CD4-positive, alpha-beta memory T cell (primary cell): ENCODE results near the gene CBLC. TPM values are rescaled to one million over a fixed set of nuclear protein-coding genes. Genes with fewer than 3 reads are reported as not detected.

Experiments
- CTCF ChIA-PET: fragments of 350-600 bp; sonication (Branson Sonifier 250); formaldehyde crosslinking; loops from one replicate; lab custom pipeline; 2021; ENCODE audit warnings: inconsistent platforms; ENCODE audit not compliant: partially characterized antibody; lab: Charles Lee
- POLR2A ChIA-PET: fragments of 350-600 bp; sonication (Branson Sonifier 250); formaldehyde crosslinking; loops from one replicate; lab custom pipeline; 2021; ENCODE audit not compliant: partially characterized antibody; lab: Charles Lee
- DNase-seq, 5 donors: peaks; one replicate each; pipeline versions ENCODE4 v3.0.0 to v3.0.0-alpha.2; 2020 to 2022; ENCODE audit warnings: mixed read lengths in 1 of 5
- H3K27ac ChIP-seq: one replicate; pipeline ENCODE4 v1.7.0; 2013; ENCODE audit warnings: low read depth, low read length
- H3K27me3 ChIP-seq: 2 replicates; pipeline ENCODE4 v1.7.0; 2013; ENCODE audit warnings: mild to moderate bottlenecking, low read length, moderate library complexity; ENCODE audit not compliant: insufficient read depth
- H3K36me3 ChIP-seq: 2 replicates; pipeline ENCODE4 v1.7.0; 2013; ENCODE audit warnings: mild to moderate bottlenecking, low read length, moderate library complexity; ENCODE audit not compliant: insufficient read depth
- H3K4me1 ChIP-seq: 2 replicates; pipeline ENCODE4 v1.7.0; 2013; ENCODE audit warnings: mild to moderate bottlenecking, low read length, moderate library complexity; ENCODE audit not compliant: insufficient read depth
- H3K4me3 ChIP-seq, 2 donors: one replicate each; pipeline ENCODE4 v1.7.0; 2013; ENCODE audit warnings: low read length in 2 of 2, mild to moderate bottlenecking in 1 of 2
- H3K9me3 ChIP-seq, 2 donors: one replicate each; pipeline ENCODE4 v1.7.0; 2013; ENCODE audit warnings: low read length in 2 of 2, control low read depth in 1 of 2; ENCODE audit not compliant: control insufficient read depth in 1 of 2
- H3K27ac Mint-ChIP-seq, 7 donors: one replicate each; pipeline ENCODE4 v1.8.0; 2020 to 2021; ENCODE audit warnings: mixed read lengths in 7 of 7, mild to moderate bottlenecking in 6 of 7, inconsistent platforms in 3 of 7, moderate library complexity in 3 of 7
- H3K27me3 Mint-ChIP-seq, 2 donors: one replicate each; pipeline ENCODE4 v1.8.0; 2020 to 2021; ENCODE audit warnings: mixed read lengths in 2 of 2
- H3K36me3 Mint-ChIP-seq, 2 donors: one replicate each; pipeline ENCODE4 v1.8.0; 2020 to 2021; ENCODE audit warnings: mixed read lengths in 2 of 2, inconsistent platforms in 1 of 2, mild to moderate bottlenecking in 1 of 2
- H3K4me1 Mint-ChIP-seq, 4 donors: one replicate each; pipeline ENCODE4 v1.8.0; 2020 to 2021; ENCODE audit warnings: mixed read lengths in 4 of 4, mild to moderate bottlenecking in 1 of 4
- H3K4me3 Mint-ChIP-seq, 8 donors: one replicate each; pipeline ENCODE4 v1.8.0; 2020 to 2021; ENCODE audit warnings: mixed read lengths in 8 of 8, mild to moderate bottlenecking in 7 of 8, moderate library complexity in 6 of 8, inconsistent platforms in 3 of 8
- H3K9me3 Mint-ChIP-seq, 8 donors: one replicate each; pipeline ENCODE4 v1.8.0; 2020 to 2021; ENCODE audit warnings: mixed read lengths in 8 of 8, mild to moderate bottlenecking in 5 of 8, inconsistent platforms in 3 of 8, moderate library complexity in 1 of 8
- intact Hi-C: fragments of 100-400 bp; cut with micrococcal nuclease; formaldehyde crosslinking; loops from one replicate; pipeline ENCODE4 v1.15.1; 2023
- polyA plus RNA-seq, 2 donors: library from polyadenylated mRNA; unstranded; fragments of 300-500 nt; fragmentation: Illumina TruSeq; gene quantifications; one replicate each; pipeline ENCODE4 v1.2.3, GENCODE V29; 2021
- total RNA-seq, 2 experiments: library from RNA; stranded (reverse); gene quantifications; one replicate each; pipeline ENCODE4 v1.2.3, GENCODE V29; 2021

The CBLC gene
- total and polyA plus RNA-seq, 4 experiments from 2014 or later: not detected

DNA sequence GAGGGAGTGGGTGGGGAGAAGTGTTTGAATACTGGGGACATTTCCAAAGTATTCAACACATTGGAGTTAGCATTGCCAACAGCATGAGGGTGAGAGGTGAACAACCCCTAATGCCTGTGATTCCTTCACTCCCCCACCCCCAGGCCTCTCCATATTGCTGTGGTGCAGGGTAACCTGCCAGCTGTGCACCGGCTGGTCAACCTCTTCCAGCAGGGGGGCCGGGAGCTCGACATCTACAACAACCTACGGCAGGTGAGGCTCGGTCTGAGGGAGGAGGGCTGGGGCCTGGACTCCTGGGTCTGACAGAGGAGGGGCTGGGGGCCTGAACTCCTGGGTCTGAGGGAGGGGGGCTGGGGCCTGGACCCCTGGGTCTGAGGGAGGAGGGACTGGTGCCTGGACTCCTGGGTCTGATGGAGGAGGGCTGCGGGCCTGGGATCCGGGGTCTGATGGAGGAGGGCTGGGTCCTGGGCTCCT is 21.6 kb upstream of the CBLC start:
- Histone ChIP-seq H3K4me3 (no peak overlapping the region), H3K36me3 (peaks cover 32% of the 10 kb centered on the region), H3K27me3 (no peaks in the 10 kb centered on the region), H3K9me3 (no peaks in the 10 kb centered on the region), H3K4me1 (peaks cover 53% of the 10 kb centered on the region), H3K27ac (peak overlapping the region; percentile 95)
- ChIA-PET CTCF (no interaction called here), POLR2A (interaction anchor here (2.5 kb wide), 1 partner anchor 32 kb away, joined by 6 read pairs; no protein-coding TSS in a partner anchor)
- Mint-ChIP-seq H3K4me3 (peak overlapping the region in 5 of 8 donors; percentile 5 to 60 (median 20)), H3K36me3 (peaks cover 25 to 54% of the 10 kb centered on the region in 2 donors), H3K27ac (peak overlapping the region; percentile 66 to 98 (median 84)), H3K27me3 (no peaks in the 10 kb centered on the region), H3K9me3 (no peaks in the 10 kb centered on the region), H3K4me1 (peaks cover 29 to 71% (median 46%) of the 10 kb centered on the region in 4 donors)
- intact Hi-C loops: no loop called here
- peak in 1 of 5 donors; percentile 16 for DNase-seq

DNA sequence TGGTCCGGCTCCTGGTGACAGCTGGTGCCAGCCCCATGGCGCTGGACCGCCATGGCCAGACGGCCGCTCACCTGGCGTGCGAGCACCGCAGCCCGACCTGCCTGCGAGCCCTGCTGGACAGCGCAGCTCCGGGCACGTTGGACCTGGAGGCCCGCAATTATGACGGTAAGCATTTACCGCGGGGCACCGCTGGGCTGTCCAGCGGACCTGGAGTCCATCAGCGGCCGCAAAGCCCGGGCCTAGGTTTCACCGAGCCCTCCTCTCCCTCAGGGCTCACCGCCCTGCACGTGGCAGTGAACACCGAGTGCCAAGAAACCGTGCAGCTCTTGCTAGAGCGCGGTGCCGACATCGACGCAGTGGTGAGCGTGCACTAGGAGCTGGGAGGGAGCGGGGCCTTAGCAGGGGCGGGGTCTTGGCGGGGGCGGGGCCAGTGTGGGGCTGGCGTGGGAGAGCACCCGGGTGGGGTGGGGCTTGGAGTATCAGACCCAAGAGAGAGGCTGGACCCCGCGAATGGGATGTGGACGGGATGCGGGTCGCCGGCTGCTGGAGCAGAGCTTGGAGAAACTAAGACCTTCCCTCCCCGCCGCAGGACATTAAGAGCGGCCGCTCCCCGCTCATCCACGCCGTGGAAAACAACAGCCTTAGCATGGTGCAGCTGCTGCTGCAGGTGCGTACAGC is 20.5 kb upstream of the CBLC start:
- peak overlapping the region in 1 of 7 donors; percentile 81 for H3K27ac Mint-ChIP-seq
- H3K36me3 Mint-ChIP-seq: peaks cover 23 to 46% of the 10 kb centered on the region in 2 donors
- Histone ChIP-seq H3K27ac (peak overlapping the region; percentile 95), H3K27me3 (no peaks in the 10 kb centered on the region), H3K4me3 (no peak overlapping the region), H3K4me1 (peaks cover 43% of the 10 kb centered on the region), H3K36me3 (peaks cover 32% of the 10 kb centered on the region), H3K9me3 (no peaks in the 10 kb centered on the region)
- intact Hi-C loops: no loop called here
- no peaks in the 10 kb centered on the region for H3K27me3 Mint-ChIP-seq
- ChIA-PET POLR2A (no interaction called here), CTCF (interaction anchor here (1.3 kb wide), 1 partner anchor 34 kb away, joined by 5 read pairs; no protein-coding TSS in a partner anchor)
- H3K4me1 Mint-ChIP-seq: peaks cover 26 to 62% (median 38%) of the 10 kb centered on the region in 4 donors
- no peaks in the 10 kb centered on the region for H3K9me3 Mint-ChIP-seq
- DNase-seq: peak in 1 of 5 donors; percentile 28
- no peak overlapping the region for H3K4me3 Mint-ChIP-seq

DNA sequence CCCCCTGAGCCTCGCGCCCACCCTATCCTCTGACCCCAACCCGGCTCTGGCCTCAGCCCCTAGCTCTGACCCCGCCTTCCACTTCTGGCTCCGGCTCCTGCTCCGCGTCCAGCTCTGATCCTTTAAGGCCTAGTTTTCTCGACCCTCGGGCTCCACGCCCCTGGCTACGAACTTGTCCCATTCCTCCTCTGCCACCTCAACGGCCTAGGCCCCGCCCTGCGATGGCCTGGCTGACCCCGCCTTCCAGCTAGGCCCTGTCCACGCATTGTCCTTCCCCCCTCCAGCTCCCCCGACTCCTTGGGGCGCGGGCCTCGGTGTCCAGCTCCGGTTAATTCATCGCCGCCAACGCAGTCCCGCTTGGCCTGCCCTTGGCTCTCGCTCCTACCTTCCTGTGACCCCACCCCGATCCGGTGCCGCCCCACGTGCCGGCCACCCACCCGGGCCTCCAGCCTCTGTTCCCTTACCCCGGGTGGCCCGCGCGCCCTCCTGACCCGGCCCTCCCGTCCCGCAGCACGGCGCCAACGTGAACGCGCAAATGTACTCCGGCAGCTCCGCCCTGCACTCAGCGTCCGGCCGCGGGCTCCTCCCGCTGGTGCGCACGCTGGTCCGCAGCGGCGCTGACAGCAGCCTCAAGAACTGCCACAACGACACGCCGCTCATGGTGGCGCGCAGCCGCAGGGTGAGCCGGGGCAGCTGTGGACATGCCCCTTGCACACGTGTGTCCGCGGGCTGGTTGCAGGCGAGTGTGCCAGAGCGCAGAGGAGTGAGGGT is 19.8 kb upstream of the CBLC start:
- DNase-seq: peak in 1 of 5 donors; percentile 25
- Mint-ChIP-seq H3K36me3 (peaks cover 18 to 38% of the 10 kb centered on the region in 2 donors), H3K27me3 (no peaks in the 10 kb centered on the region), H3K4me1 (peaks cover 19 to 58% (median 34%) of the 10 kb centered on the region in 4 donors), H3K9me3 (no peaks in the 10 kb centered on the region), H3K4me3 (peak overlapping the region in 2 of 8 donors; percentile 15), H3K27ac (peak overlapping the region; percentile 29 to 84 (median 62))
- peaks cover 35% of the 10 kb centered on the region for H3K4me1 ChIP-seq
- POLR2A ChIA-PET: no interaction called here
- peaks cover 32% of the 10 kb centered on the region for H3K36me3 ChIP-seq
- intact Hi-C loops: no loop called here
- H3K27ac ChIP-seq: peak overlapping the region; percentile 9
- CTCF ChIA-PET: interaction anchor here (1.3 kb wide), 1 partner anchor 34 kb away, joined by 5 read pairs; no protein-coding TSS in a partner anchor
- H3K4me3 ChIP-seq: no peak overlapping the region
- no peaks in the 10 kb centered on the region for H3K9me3 ChIP-seq
- H3K27me3 ChIP-seq: no peaks in the 10 kb centered on the region

DNA sequence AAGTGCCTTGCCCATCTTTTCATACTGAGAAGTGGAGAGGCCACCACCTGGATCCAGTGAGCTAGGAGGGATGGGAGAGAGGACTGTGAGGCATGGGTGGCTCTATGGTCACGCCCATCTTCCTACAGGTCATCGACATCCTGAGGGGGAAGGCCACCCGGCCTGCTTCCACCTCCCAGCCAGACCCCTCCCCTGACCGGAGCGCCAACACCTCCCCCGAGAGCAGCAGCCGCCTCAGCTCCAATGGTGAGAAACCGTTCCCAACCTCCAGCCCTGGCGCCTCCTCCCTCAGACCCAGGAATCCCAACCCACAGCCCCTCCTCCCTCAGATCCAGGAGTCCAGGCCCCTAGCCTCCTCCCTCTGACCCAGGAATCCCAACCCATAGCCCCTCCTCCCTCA is 19.1 kb upstream of the CBLC start:
- Histone ChIP-seq H3K36me3 (peaks cover 32% of the 10 kb centered on the region), H3K27me3 (no peaks in the 10 kb centered on the region), H3K4me1 (peaks cover 34% of the 10 kb centered on the region), H3K9me3 (no peaks in the 10 kb centered on the region), H3K4me3 (no peak overlapping the region), H3K27ac (peak overlapping the region; percentile 9)
- intact Hi-C loops: no loop called here
- H3K36me3 Mint-ChIP-seq: peaks cover 18 to 34% of the 10 kb centered on the region in 2 donors
- H3K4me1 Mint-ChIP-seq: peaks cover 21 to 55% (median 37%) of the 10 kb centered on the region in 4 donors
- peak overlapping the region in 6 of 7 donors; percentile 23 to 84 (median 51) for H3K27ac Mint-ChIP-seq
- POLR2A ChIA-PET: no interaction called here
- no peaks in the 10 kb centered on the region for H3K9me3 Mint-ChIP-seq
- peak overlapping the region in 1 of 8 donors; percentile 15 for H3K4me3 Mint-ChIP-seq
- no peaks in the 10 kb centered on the region for H3K27me3 Mint-ChIP-seq
- no peak for DNase-seq
- CTCF ChIA-PET: no interaction called here

DNA sequence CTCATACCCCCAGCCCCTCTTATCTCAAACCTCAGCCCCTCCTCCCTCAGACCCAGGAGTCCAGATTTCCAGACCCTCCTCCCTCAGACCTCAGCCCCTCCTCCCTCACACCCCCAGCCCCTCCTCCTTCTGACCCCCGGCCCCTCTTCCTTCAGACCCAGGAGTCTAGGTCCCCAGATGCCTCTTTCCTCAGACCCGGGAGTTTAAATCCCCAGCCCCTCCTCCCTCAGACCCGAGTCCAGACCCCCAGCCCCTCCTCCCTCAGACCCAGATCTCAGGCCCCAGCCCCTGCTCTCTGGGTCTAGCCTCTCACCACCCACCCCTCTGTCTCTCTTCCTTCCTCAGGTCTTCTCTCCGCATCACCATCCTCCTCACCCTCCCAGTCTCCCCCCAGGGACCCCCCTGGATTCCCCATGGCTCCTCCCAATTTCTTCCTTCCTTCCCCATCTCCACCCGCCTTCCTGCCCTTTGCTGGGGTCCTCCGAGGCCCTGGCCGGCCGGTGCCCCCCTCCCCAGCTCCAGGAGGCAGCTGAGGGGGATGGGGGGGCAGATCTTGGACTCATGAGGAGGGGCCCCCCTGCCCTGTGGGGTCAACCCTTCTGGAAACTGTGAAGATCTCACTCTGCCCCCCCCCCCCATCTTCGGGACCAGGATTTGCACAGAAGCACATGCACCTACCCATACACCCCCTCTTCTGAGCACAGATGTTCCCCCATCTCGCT is 18.4 kb upstream of the CBLC start:
- no peaks in the 10 kb centered on the region for H3K27me3 Mint-ChIP-seq
- Histone ChIP-seq H3K4me3 (no peak overlapping the region), H3K27ac (no peak overlapping the region), H3K36me3 (peaks cover 32% of the 10 kb centered on the region), H3K4me1 (peaks cover 35% of the 10 kb centered on the region), H3K9me3 (no peaks in the 10 kb centered on the region), H3K27me3 (no peaks in the 10 kb centered on the region)
- peaks cover 23 to 55% (median 38%) of the 10 kb centered on the region in 4 donors for H3K4me1 Mint-ChIP-seq
- peaks cover 18 to 30% of the 10 kb centered on the region in 2 donors for H3K36me3 Mint-ChIP-seq
- DNase-seq: peak in 1 of 5 donors; percentile 8
- H3K4me3 Mint-ChIP-seq: no peak overlapping the region
- ChIA-PET POLR2A (interaction anchor here (1.0 kb wide), 1 partner anchor 35 kb away, joined by 3 read pairs; no protein-coding TSS in a partner anchor), CTCF (no interaction called here)
- peak overlapping the region; percentile 46 to 89 (median 84) for H3K27ac Mint-ChIP-seq
- H3K9me3 Mint-ChIP-seq: no peaks in the 10 kb centered on the region
- intact Hi-C loops: no loop called here

DNA sequence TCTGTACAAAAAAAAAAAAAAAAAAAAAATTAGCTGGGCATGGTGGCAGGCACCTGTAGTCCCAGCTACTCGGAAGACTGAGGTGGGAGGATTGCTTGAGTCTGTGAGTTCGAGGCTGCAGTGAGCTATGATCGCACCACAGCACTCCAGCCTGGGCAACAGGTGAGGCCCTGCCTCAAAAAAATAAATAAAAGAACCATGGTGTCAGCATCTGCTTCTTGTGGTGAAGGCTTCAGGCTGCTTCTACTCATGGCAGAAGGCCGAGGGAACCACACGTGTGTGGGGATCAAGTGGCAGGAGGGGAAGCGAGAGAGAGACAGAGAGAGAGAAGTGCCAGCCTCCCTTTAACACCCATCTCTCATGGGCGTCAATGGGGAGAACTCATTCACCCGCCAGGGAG is 15.7 kb upstream of the CBLC start:
- Histone ChIP-seq H3K4me3 (no peak overlapping the region), H3K36me3 (peaks cover 22% of the 10 kb centered on the region), H3K9me3 (no peaks in the 10 kb centered on the region), H3K27ac (no peak overlapping the region), H3K27me3 (no peaks in the 10 kb centered on the region), H3K4me1 (peaks cover 12% of the 10 kb centered on the region)
- Mint-ChIP-seq H3K9me3 (no peaks in the 10 kb centered on the region), H3K36me3 (peaks cover 14 to 23% of the 10 kb centered on the region in 2 donors), H3K4me3 (peak overlapping the region in 1 of 8 donors; percentile 25), H3K4me1 (peaks cover 18 to 46% (median 32%) of the 10 kb centered on the region in 4 donors), H3K27ac (peak overlapping the region in 4 of 7 donors; percentile 48 to 72 (median 66)), H3K27me3 (no peaks in the 10 kb centered on the region)
- intact Hi-C loops: no loop called here
- ChIA-PET POLR2A (no interaction called here), CTCF (interaction anchor here (17.0 kb wide), 1 partner anchor 35 kb away, joined by 545 read pairs; no protein-coding TSS in a partner anchor)
- DNase-seq: peak in 1 of 5 donors; percentile 7
